ENCODE results near the gene NECAB3. TPM values are rescaled to one million over a fixed set of nuclear protein-coding genes. Genes with fewer than 3 reads are reported as not detected.
A peak's percentile ranks its signal among the peaks of the same experiment; 100 is the strongest.

NECAB3 gene
- total and polyA plus RNA-seq, 2 of the 13 experiments (the other 11 are each of a cell fraction or from before 2014, with no cell fraction given): 61.5 to 65.5 TPM

DNA sequence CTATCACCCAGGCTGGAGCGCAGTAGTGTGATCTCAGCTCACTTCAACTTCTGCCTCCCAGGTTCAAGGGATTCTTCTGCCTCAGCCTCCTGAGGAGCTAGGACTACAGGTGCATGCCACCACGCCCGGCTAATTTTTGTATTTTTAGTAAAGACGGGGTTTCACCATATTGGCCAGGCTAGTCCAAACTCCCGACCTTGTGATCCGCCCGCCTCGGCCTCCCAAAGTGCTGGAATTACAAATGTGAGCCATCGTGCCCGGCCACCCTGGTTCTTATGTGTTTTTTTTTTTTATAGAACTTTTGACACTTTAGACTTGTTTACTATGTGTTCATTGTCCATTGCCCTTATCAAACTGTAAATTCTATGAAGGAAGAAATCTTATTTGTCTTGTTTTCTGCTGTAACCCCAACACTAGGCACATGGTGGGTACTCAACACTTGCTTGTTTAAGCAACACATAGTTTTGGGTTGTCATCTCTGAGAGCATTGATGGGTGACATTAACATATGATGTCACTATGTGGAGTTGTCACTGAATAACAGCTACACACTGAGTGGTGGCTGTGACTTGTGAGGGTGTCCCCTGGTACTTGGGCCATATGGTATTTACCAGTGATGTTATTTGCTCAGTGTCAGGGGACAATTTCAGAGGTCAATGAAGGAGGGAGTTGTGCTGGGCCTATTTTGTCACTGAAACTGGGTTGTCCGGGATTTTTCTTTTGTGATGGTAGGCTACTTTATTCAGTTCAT, 47.3 kb upstream of the NECAB3 start (continued):
- TF ChIP-seq MIXL1 (CRISPR knock-in tag; IDR thresholded peaks at IDR 0.05) (no peak; the same call in 1 of the 2 replicates), NFIC (IDR thresholded peaks at IDR 0.05; ENCODE audit: low read length) (no peak), ZNF496 (CRISPR knock-in tag; IDR thresholded peaks at IDR 0.05; ENCODE audit: insufficient replicate concordance) (no peak), SALL1 (CRISPR knock-in tag; IDR thresholded peaks at IDR 0.05) (no peak), AHDC1 (CRISPR knock-in tag; IDR thresholded peaks at IDR 0.05; ENCODE audit: borderline replicate concordance) (no peak), IKZF5 (CRISPR knock-in tag; IDR thresholded peaks at IDR 0.05) (0 out of 2 replicates have a peak, but pooled peaks have one; percentile 19), JDP2 (CRISPR knock-in tag; IDR thresholded peaks at IDR 0.05; ENCODE audit: borderline replicate concordance) (no peak), HHEX (CRISPR knock-in tag; IDR thresholded peaks at IDR 0.05) (no peak), ZNF136 (CRISPR knock-in tag; IDR thresholded peaks at IDR 0.05; ENCODE audit: low read depth) (peak; percentile 45; the same call in 1 of the 2 replicates)
- TF ChIP-seq, protein P1, sequence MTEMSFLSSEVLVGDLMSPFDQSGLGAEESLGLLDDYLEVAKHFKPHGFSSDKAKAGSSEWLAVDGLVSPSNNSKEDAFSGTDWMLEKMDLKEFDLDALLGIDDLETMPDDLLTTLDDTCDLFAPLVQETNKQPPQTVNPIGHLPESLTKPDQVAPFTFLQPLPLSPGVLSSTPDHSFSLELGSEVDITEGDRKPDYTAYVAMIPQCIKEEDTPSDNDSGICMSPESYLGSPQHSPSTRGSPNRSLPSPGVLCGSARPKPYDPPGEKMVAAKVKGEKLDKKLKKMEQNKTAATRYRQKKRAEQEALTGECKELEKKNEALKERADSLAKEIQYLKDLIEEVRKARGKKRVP (CRISPR knock-in tag; IDR thresholded peaks at IDR 0.05): no peak
- TF ChIP-seq, protein P2, sequence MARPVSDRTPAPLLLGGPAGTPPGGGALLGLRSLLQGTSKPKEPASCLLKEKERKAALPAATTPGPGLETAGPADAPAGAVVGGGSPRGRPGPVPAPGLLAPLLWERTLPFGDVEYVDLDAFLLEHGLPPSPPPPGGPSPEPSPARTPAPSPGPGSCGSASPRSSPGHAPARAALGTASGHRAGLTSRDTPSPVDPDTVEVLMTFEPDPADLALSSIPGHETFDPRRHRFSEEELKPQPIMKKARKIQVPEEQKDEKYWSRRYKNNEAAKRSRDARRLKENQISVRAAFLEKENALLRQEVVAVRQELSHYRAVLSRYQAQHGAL (CRISPR knock-in tag; IDR thresholded peaks at IDR 0.05; ENCODE audit: not compliant biosample characterization): no peak
- TF ChIP-seq, protein P3, sequence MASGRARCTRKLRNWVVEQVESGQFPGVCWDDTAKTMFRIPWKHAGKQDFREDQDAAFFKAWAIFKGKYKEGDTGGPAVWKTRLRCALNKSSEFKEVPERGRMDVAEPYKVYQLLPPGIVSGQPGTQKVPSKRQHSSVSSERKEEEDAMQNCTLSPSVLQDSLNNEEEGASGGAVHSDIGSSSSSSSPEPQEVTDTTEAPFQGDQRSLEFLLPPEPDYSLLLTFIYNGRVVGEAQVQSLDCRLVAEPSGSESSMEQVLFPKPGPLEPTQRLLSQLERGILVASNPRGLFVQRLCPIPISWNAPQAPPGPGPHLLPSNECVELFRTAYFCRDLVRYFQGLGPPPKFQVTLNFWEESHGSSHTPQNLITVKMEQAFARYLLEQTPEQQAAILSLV (CRISPR knock-in tag; IDR thresholded peaks at IDR 0.05; ENCODE audit: borderline replicate concordance): no peak
- TF ChIP-seq, protein P4, sequence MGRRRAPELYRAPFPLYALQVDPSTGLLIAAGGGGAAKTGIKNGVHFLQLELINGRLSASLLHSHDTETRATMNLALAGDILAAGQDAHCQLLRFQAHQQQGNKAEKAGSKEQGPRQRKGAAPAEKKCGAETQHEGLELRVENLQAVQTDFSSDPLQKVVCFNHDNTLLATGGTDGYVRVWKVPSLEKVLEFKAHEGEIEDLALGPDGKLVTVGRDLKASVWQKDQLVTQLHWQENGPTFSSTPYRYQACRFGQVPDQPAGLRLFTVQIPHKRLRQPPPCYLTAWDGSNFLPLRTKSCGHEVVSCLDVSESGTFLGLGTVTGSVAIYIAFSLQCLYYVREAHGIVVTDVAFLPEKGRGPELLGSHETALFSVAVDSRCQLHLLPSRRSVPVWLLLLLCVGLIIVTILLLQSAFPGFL (CRISPR knock-in tag; IDR thresholded peaks at IDR 0.05): no peak; the same call in 1 of the 2 replicates
